Measurements from ENCODE around the gene AKAP8L. TPM values are rescaled to one million over a fixed set of nuclear protein-coding genes. Genes with fewer than 3 reads are reported as not detected.

Gene AKAP8L
- total and polyA plus RNA-seq, 9 of the 15 experiments (the other 6 are each of a cell fraction or from before 2014, with no cell fraction given) = 2.4 to 116 (median 70.7) TPM

DNA sequence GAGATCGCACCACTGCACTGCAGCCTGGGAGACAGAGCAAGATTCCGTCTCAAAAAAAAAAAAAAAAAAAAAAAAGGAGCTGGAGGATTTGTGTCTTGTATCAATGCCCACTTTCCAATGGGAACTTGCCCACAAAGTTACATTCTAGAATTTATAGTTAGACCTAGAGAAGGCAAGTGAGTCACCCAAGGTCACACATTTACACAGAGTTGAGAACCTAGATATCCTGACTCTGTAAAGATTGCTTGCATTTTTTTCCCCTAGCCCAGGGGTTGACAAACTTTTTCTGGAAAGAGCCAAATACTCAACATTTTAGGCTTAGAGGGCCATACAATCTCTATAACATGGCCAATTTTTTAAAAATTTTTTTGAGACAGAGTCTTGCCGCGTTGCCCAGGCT, 78.7 kb downstream of the AKAP8L start (continued):
- no peak for TF ChIP-seq FOXJ3 (CRISPR knock-in tag; IDR thresholded peaks at IDR 0.05)
- no peak for TF ChIP-seq ESRRA (IDR thresholded peaks at IDR 0.05; ENCODE audit: borderline replicate concordance, low read depth)
- no peak for TF ChIP-seq POLR2B (IDR thresholded peaks at IDR 0.05; ENCODE audit: low read depth, partially characterized antibody)
- no peak for TF ChIP-seq KDM2B (CRISPR knock-in tag; IDR thresholded peaks at IDR 0.05)
- TF ChIP-seq, protein P1, sequence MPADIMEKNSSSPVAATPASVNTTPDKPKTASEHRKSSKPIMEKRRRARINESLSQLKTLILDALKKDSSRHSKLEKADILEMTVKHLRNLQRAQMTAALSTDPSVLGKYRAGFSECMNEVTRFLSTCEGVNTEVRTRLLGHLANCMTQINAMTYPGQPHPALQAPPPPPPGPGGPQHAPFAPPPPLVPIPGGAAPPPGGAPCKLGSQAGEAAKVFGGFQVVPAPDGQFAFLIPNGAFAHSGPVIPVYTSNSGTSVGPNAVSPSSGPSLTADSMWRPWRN (IDR thresholded peaks at IDR 0.05; ENCODE audit: low read depth) = no peak
- no peak for TF ChIP-seq PHB2 (IDR thresholded peaks at IDR 0.05; ENCODE audit: low read depth)
- TF ChIP-seq NFRKB (IDR thresholded peaks at IDR 0.05; ENCODE audit: low read depth) = no peak
- TF ChIP-seq TSC22D4 (tag; IDR thresholded peaks at IDR 0.05) = no peak
- TF ChIP-seq, protein P2, sequence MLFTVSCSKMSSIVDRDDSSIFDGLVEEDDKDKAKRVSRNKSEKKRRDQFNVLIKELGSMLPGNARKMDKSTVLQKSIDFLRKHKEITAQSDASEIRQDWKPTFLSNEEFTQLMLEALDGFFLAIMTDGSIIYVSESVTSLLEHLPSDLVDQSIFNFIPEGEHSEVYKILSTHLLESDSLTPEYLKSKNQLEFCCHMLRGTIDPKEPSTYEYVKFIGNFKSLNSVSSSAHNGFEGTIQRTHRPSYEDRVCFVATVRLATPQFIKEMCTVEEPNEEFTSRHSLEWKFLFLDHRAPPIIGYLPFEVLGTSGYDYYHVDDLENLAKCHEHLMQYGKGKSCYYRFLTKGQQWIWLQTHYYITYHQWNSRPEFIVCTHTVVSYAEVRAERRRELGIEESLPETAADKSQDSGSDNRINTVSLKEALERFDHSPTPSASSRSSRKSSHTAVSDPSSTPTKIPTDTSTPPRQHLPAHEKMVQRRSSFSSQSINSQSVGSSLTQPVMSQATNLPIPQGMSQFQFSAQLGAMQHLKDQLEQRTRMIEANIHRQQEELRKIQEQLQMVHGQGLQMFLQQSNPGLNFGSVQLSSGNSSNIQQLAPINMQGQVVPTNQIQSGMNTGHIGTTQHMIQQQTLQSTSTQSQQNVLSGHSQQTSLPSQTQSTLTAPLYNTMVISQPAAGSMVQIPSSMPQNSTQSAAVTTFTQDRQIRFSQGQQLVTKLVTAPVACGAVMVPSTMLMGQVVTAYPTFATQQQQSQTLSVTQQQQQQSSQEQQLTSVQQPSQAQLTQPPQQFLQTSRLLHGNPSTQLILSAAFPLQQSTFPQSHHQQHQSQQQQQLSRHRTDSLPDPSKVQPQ (CRISPR knock-in tag; IDR thresholded peaks at IDR 0.05; ENCODE audit: borderline replicate concordance) = no peak
- TF ChIP-seq, protein P3, sequence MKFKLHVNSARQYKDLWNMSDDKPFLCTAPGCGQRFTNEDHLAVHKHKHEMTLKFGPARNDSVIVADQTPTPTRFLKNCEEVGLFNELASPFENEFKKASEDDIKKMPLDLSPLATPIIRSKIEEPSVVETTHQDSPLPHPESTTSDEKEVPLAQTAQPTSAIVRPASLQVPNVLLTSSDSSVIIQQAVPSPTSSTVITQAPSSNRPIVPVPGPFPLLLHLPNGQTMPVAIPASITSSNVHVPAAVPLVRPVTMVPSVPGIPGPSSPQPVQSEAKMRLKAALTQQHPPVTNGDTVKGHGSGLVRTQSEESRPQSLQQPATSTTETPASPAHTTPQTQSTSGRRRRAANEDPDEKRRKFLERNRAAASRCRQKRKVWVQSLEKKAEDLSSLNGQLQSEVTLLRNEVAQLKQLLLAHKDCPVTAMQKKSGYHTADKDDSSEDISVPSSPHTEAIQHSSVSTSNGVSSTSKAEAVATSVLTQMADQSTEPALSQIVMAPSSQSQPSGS (CRISPR knock-in tag; IDR thresholded peaks at IDR 0.05) = no peak
